Measurements from ENCODE around the gene IL12RB1. TPM values are rescaled to one million over a fixed set of nuclear protein-coding genes. Genes with fewer than 3 reads are reported as not detected.

IL12RB1 gene
- polyA plus RNA-seq, 1 experiment, result 0.10 TPM

- TF ChIP-seq CTCF (IDR thresholded peaks at IDR 0.05; ENCODE audit: insufficient read depth, low read depth, low read length), result no peak
- Histone ChIP-seq H3K27me3 (ENCODE audit: control insufficient read depth, insufficient read depth, low read length) (no peaks in the 10 kb centered on the region), H3K36me3 (ENCODE audit: control insufficient read depth, insufficient read depth, low read length) (no peaks in the 10 kb centered on the region), H3K4me3 (ENCODE audit: low read depth, low read length) (no peak overlapping the region)
- ChIA-PET POLR2A (no interaction called here), CTCF (interaction anchor here (0.8 to 1.9 kb wide), 2 partner anchors 16 to 35 kb away, joined by 3 to 11 read pairs; no protein-coding TSS in a partner anchor)
- no peak for DNase-seq (ENCODE audit: low read depth)
Observed at GRCh38 chr19:18023622-18024251, 63.0 kb downstream of the IL12RB1 start.

GRCh38 chr19:18021121-18021755 is 65.5 kb downstream of the IL12RB1 start:
- POLR2A ChIA-PET, result no interaction called here
- Histone ChIP-seq H3K4me3 (ENCODE audit: low read depth, low read length) (no peak overlapping the region), H3K27me3 (ENCODE audit: control insufficient read depth, insufficient read depth, low read length) (no peaks in the 10 kb centered on the region), H3K36me3 (ENCODE audit: control insufficient read depth, insufficient read depth, low read length) (no peaks in the 10 kb centered on the region; the same call in 1 of the 2 replicates)
- peak; percentile 52 for DNase-seq (ENCODE audit: low read depth)
- CTCF ChIA-PET, result interaction anchor here (1.0 to 1.7 kb wide), 5 partner anchors 10 to 39 kb away, joined by 3 to 5 read pairs (median 4); no protein-coding TSS in a partner anchor
- TF ChIP-seq CTCF (IDR thresholded peaks at IDR 0.05; ENCODE audit: insufficient read depth, low read depth, low read length), result no peak

GRCh38 chr19:18020212-18021085 is 66.3 kb downstream of the IL12RB1 start:
- CTCF ChIA-PET, result interaction anchor here (1.0 to 1.7 kb wide), 4 partner anchors 11 to 39 kb away, joined by 3 to 5 read pairs (median 4); no protein-coding TSS in a partner anchor
- no peaks in the 10 kb centered on the region; the same call in 1 of the 2 replicates for H3K36me3 ChIP-seq (ENCODE audit: control insufficient read depth, insufficient read depth, low read length)
- POLR2A ChIA-PET, result no interaction called here
- no peaks in the 10 kb centered on the region for H3K27me3 ChIP-seq (ENCODE audit: control insufficient read depth, insufficient read depth, low read length)
- DNase-seq (ENCODE audit: low read depth), result no peak
- 0 out of 2 replicates have a peak, but pooled peaks have one; percentile 16 for TF ChIP-seq CTCF (IDR thresholded peaks at IDR 0.05; ENCODE audit: insufficient read depth, low read depth, low read length)
- H3K4me3 ChIP-seq (ENCODE audit: low read depth, low read length), result no peak overlapping the region

- TF ChIP-seq CTCF (IDR thresholded peaks at IDR 0.05; ENCODE audit: insufficient read depth, low read depth, low read length), result no peak
- CTCF ChIA-PET, result interaction anchor here (2.7 kb wide), 1 partner anchor 10 kb away, joined by 9 read pairs; the partner anchor contains the start of gene ARRDC2
- no peak overlapping the region for H3K4me3 ChIP-seq (ENCODE audit: low read depth, low read length)
- peaks cover 4% of the 10 kb centered on the region for H3K36me3 ChIP-seq (ENCODE audit: control insufficient read depth, insufficient read depth, low read length)
- POLR2A ChIA-PET, result no interaction called here
- no peaks in the 10 kb centered on the region for H3K27me3 ChIP-seq (ENCODE audit: control insufficient read depth, insufficient read depth, low read length)
- DNase-seq (ENCODE audit: low read depth), result no peak
Observed at GRCh38 chr19:18017275-18018083, 69.3 kb downstream of the IL12RB1 start.
